ENCODE measurements around the gene PPP2R5A. TPM values are rescaled to one million over a fixed set of nuclear protein-coding genes. Genes with fewer than 3 reads are reported as not detected.

The PPP2R5A gene
- total and polyA plus RNA-seq, 2 of the 13 experiments (the other 11 are each of a cell fraction or from before 2014, with no cell fraction given), result 22.0 to 31.4 TPM

DNA sequence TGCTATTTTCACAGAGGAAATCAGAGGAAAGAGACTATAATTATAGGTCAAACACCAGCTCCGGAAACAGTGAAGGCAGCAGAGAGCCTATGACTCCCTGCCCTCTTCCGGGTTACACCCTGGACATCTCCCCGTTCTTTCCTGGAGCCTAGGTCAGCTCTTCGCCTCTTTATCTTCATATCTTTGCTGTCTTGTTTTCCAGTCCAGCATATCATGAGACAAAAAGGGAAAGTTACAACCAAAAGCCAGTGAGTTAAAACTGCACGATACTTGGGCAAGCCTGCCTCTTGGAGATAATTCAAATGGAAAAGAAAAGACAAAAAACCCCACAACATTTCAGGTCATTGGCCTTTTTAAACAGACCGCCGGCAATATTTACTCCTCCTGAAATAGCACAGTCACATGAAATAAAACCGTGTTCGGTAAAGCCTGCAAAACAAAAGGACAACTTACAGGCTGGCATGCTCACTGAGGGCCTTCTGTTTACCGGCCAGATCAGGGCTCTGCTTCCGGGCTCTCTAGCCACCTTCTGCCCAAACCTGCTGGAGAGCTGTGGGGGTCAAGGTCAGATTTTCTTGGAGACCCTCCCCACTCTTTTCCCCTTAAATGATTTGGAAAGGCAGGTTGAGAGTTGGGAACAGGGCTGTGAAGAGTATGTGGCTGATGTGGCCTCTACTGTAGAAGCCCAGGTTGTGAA, 42.8 kb upstream of the PPP2R5A start (continued):
- TF ChIP-seq SRSF9 (IDR thresholded peaks at IDR 0.05; ENCODE audit: borderline replicate concordance, insufficient read depth, low read depth, low read length, poor library complexity, severe bottlenecking) (no peak), ZNF484 (CRISPR knock-in tag; IDR thresholded peaks at IDR 0.05; ENCODE audit: borderline replicate concordance, low read depth) (no peak), MXI1 (IDR thresholded peaks at IDR 0.05; ENCODE audit: borderline replicate concordance, low read depth, low read length) (no peak), NFE2L2 (IDR thresholded peaks at IDR 0.05; ENCODE audit: low read length) (no peak), TEAD2 (CRISPR knock-in tag; IDR thresholded peaks at IDR 0.05) (no peak), ZFP41 (CRISPR knock-in tag; IDR thresholded peaks at IDR 0.05; ENCODE audit: borderline replicate concordance) (no peak), NFE2L1 (CRISPR knock-in tag; IDR thresholded peaks at IDR 0.05; ENCODE audit: borderline replicate concordance) (no peak), MAFG (CRISPR knock-in tag; IDR thresholded peaks at IDR 0.05) (no peak), ZFP82 (CRISPR knock-in tag; IDR thresholded peaks at IDR 0.05; ENCODE audit: borderline replicate concordance) (no peak), ZFP37 (CRISPR knock-in tag; IDR thresholded peaks at IDR 0.05; ENCODE audit: borderline replicate concordance) (no peak)
- TF ChIP-seq, protein P1, sequence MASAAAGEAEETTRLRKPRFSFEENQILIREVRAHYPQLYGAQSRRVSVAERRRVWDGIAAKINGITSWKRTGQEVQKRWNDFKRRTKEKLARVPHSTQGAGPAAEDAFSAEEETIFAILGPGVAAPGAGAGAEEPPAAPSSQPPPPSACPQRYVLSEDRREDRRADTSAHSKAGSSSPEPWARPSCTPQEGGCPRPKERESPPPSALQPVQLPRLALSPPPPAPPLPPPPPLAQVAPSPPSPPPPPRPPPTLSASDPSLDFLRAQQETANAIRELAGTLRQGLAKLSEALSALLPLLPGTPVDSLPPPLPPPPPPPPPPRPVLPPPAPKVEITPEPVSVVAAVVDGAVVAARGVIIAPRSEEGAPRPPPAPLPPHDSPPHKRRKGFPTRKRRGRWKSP (CRISPR knock-in tag; IDR thresholded peaks at IDR 0.05), result 0 out of 2 replicates have a peak, but pooled peaks have one; percentile 42
- TF ChIP-seq, protein P2, sequence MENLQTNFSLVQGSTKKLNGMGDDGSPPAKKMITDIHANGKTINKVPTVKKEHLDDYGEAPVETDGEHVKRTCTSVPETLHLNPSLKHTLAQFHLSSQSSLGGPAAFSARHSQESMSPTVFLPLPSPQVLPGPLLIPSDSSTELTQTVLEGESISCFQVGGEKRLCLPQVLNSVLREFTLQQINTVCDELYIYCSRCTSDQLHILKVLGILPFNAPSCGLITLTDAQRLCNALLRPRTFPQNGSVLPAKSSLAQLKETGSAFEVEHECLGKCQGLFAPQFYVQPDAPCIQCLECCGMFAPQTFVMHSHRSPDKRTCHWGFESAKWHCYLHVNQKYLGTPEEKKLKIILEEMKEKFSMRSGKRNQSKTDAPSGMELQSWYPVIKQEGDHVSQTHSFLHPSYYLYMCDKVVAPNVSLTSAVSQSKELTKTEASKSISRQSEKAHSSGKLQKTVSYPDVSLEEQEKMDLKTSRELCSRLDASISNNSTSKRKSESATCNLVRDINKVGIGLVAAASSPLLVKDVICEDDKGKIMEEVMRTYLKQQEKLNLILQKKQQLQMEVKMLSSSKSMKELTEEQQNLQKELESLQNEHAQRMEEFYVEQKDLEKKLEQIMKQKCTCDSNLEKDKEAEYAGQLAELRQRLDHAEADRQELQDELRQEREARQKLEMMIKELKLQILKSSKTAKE (CRISPR knock-in tag; IDR thresholded peaks at IDR 0.05; ENCODE audit: borderline replicate concordance), result no peak
- TF ChIP-seq, protein P3, sequence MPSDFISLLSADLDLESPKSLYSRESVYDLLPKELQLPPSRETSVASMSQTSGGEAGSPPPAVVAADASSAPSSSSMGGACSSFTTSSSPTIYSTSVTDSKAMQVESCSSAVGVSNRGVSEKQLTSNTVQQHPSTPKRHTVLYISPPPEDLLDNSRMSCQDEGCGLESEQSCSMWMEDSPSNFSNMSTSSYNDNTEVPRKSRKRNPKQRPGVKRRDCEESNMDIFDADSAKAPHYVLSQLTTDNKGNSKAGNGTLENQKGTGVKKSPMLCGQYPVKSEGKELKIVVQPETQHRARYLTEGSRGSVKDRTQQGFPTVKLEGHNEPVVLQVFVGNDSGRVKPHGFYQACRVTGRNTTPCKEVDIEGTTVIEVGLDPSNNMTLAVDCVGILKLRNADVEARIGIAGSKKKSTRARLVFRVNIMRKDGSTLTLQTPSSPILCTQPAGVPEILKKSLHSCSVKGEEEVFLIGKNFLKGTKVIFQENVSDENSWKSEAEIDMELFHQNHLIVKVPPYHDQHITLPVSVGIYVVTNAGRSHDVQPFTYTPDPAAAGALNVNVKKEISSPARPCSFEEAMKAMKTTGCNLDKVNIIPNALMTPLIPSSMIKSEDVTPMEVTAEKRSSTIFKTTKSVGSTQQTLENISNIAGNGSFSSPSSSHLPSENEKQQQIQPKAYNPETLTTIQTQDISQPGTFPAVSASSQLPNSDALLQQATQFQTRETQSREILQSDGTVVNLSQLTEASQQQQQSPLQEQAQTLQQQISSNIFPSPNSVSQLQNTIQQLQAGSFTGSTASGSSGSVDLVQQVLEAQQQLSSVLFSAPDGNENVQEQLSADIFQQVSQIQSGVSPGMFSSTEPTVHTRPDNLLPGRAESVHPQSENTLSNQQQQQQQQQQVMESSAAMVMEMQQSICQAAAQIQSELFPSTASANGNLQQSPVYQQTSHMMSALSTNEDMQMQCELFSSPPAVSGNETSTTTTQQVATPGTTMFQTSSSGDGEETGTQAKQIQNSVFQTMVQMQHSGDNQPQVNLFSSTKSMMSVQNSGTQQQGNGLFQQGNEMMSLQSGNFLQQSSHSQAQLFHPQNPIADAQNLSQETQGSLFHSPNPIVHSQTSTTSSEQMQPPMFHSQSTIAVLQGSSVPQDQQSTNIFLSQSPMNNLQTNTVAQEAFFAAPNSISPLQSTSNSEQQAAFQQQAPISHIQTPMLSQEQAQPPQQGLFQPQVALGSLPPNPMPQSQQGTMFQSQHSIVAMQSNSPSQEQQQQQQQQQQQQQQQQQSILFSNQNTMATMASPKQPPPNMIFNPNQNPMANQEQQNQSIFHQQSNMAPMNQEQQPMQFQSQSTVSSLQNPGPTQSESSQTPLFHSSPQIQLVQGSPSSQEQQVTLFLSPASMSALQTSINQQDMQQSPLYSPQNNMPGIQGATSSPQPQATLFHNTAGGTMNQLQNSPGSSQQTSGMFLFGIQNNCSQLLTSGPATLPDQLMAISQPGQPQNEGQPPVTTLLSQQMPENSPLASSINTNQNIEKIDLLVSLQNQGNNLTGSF (CRISPR knock-in tag; IDR thresholded peaks at IDR 0.05), result no peak
- TF ChIP-seq, protein P4, sequence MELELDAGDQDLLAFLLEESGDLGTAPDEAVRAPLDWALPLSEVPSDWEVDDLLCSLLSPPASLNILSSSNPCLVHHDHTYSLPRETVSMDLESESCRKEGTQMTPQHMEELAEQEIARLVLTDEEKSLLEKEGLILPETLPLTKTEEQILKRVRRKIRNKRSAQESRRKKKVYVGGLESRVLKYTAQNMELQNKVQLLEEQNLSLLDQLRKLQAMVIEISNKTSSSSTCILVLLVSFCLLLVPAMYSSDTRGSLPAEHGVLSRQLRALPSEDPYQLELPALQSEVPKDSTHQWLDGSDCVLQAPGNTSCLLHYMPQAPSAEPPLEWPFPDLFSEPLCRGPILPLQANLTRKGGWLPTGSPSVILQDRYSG (CRISPR knock-in tag; IDR thresholded peaks at IDR 0.05), result no peak
- TF ChIP-seq, protein P5, sequence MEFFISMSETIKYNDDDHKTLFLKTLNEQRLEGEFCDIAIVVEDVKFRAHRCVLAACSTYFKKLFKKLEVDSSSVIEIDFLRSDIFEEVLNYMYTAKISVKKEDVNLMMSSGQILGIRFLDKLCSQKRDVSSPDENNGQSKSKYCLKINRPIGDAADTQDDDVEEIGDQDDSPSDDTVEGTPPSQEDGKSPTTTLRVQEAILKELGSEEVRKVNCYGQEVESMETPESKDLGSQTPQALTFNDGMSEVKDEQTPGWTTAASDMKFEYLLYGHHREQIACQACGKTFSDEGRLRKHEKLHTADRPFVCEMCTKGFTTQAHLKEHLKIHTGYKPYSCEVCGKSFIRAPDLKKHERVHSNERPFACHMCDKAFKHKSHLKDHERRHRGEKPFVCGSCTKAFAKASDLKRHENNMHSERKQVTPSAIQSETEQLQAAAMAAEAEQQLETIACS (CRISPR knock-in tag; IDR thresholded peaks at IDR 0.05), result no peak

Measured in HepG2 (cell line).